HepG2 (cell line): Measurements from ENCODE around the gene LRRC63. TPM values are rescaled to one million over a fixed set of nuclear protein-coding genes. Genes with fewer than 3 reads are reported as not detected.

ENCODE experiments used
- ATAC-seq: fragments of 200-7000 bp; cut with Tn5 transposase; 3 replicates; pipeline ENCODE4 v1.9.1; 2020; ENCODE audit warnings: mild to moderate bottlenecking, moderate library complexity
- BruUV-seq: library from RNA; stranded (reverse); fragments of 400-500 nt; replicated peaks from 2 replicates; lab custom pipeline; 2021; lab: Mats Ljungman, UMichigan
- CTCF ChIA-PET: fragments of 300-600 bp; formaldehyde crosslinking; extraction: SDS; loops from one replicate; lab custom pipeline; 2021; ENCODE audit warnings: low total read pairs, inconsistent platforms, low intra/inter-chr PET ratio; lab: Yijun Ruan, JAX
- POLR2A ChIA-PET: fragments of 350-600 bp; sonication (Branson Sonifier 250); formaldehyde crosslinking; loops from one replicate; lab custom pipeline; 2020; ENCODE audit warnings: antibody characterized with exemption, inconsistent platforms; lab: Yijun Ruan, JAX
- DNase-seq: peaks from one replicate; pipeline ENCODE4 v3.0.0-alpha.2; 2015; ENCODE audit warnings: low spot score
- FAIRE-seq: peaks from 3 replicates; lab custom pipeline; 2011; peaks lifted over from hg19 to GRCh38; lab: Jason Lieb, UNC
- H2AFZ ChIP-seq: one replicate; pipeline ENCODE4 v1.6.1; 2011; ENCODE audit warnings: low read length, inconsistent platforms
- H3K27ac ChIP-seq: fragments of 300-600 bp; 3 replicates; pipeline ENCODE4 v1.8.0; 2011; ENCODE audit warnings: mixed run types, mild to moderate bottlenecking, mixed read lengths, low read length, inconsistent platforms; ENCODE audit not compliant: insufficient read depth; ENCODE audit errors: extremely low read length
- H3K27me3 ChIP-seq, 2 experiments: fragments of 200-600 bp in 1 of 2; 2 replicates in 1 of 2; 3 replicates in 1 of 2; pipeline versions ENCODE4 v1.6.0 to v1.8.0; 2011; ENCODE audit warnings: low read length in 2 of 2, mild to moderate bottlenecking in 2 of 2, moderate library complexity in 2 of 2, inconsistent platforms in 1 of 2; ENCODE audit not compliant: insufficient read depth in 2 of 2, control insufficient read depth in 1 of 2
- H3K36me3 ChIP-seq, 2 experiments: fragments of 200-600 bp in 1 of 2; replicated peaks in 1 of 2; 2 replicates in 1 of 2; 3 replicates in 1 of 2; pipeline versions ENCODE4 v1.5.1 to v1.8.0; 2011; ENCODE audit warnings: low read length in 2 of 2, inconsistent platforms in 1 of 2; ENCODE audit not compliant: insufficient read depth in 2 of 2, control insufficient read depth in 1 of 2
- H3K4me1 ChIP-seq: 2 replicates; pipeline ENCODE4 v1.5.1; 2012; ENCODE audit warnings: low read length, inconsistent platforms; ENCODE audit not compliant: insufficient read depth
- H3K4me2 ChIP-seq: 2 replicates; pipeline ENCODE4 v1.6.0; 2011; ENCODE audit warnings: low read depth, low read length, inconsistent platforms
- H3K4me3 ChIP-seq, 3 experiments: fragments of 200-600 bp in 1 of 3; sonication (generic), shearing (Covaris generic) in 1 of 3; replicated peaks in 1 of 3; 2 replicates each; pipeline ENCODE4 v1.5.1; 2011 to 2016; ENCODE audit warnings: low read length in 3 of 3, inconsistent platforms in 2 of 3, low read depth in 2 of 3, mild to moderate bottlenecking in 2 of 3, control low read depth in 1 of 3, mixed read lengths in 1 of 3; ENCODE audit not compliant: insufficient read depth in 1 of 3
- H3K79me2 ChIP-seq: one replicate; pipeline ENCODE4 v1.6.1; 2011; ENCODE audit warnings: low read length, inconsistent platforms; ENCODE audit not compliant: insufficient read depth
- H3K9ac ChIP-seq: 2 replicates; pipeline ENCODE4 v1.6.0; 2011; ENCODE audit warnings: mild to moderate bottlenecking, low read depth, low read length, inconsistent platforms; ENCODE audit not compliant: insufficient read depth
- H3K9me3 ChIP-seq: 2 replicates; pipeline ENCODE4 v1.5.1; 2012; ENCODE audit warnings: mild to moderate bottlenecking, low read length
- H4K20me1 ChIP-seq: 2 replicates; pipeline ENCODE4 v1.6.0; 2011; ENCODE audit warnings: inconsistent platforms, mild to moderate bottlenecking, low read length, moderate library complexity; ENCODE audit not compliant: insufficient read depth
- CREB1 ChIP-seq, 2 experiments: fragments of 450-650 bp in 1 of 2; IDR thresholded peaks; 2 replicates each; pipeline ENCODE4 v1.6.1; 2016 to 2017; ENCODE audit warnings: control low read depth in 1 of 2, mild to moderate bottlenecking in 1 of 2, missing compliant biosample characterization in 1 of 2, missing genetic modification characterization in 1 of 2
- CREM ChIP-seq, 2 experiments: sonication (generic) in 1 of 2; formaldehyde crosslinking in 1 of 2; IDR thresholded peaks; 2 replicates each; pipeline versions ENCODE4 v1.4.0 to v1.6.1; 2016 to 2020; ENCODE audit warnings: antibody characterized with exemption in 1 of 2, mild to moderate bottlenecking in 1 of 2, missing genetic modification reagents in 1 of 2
- MBNL3 ChIP-seq: fragments of 250-450 bp; sonication (Bioruptor Pico); conservative IDR thresholded peaks from 2 replicates; pipeline ENCODE4 v1.8.0; 2022; ENCODE audit warnings: mild to moderate bottlenecking, inconsistent platforms
- MEF2D ChIP-seq: sonication (generic); formaldehyde crosslinking; IDR thresholded peaks from 2 replicates; pipeline ENCODE4 v1.5.1; 2020; ENCODE audit warnings: mild to moderate bottlenecking, missing genetic modification reagents
- MEIS1 ChIP-seq: sonication (generic); formaldehyde crosslinking; IDR thresholded peaks from 2 replicates; pipeline ENCODE4 v1.9.0; 2021; ENCODE audit warnings: mild to moderate bottlenecking, missing genetic modification reagents, moderate library complexity, borderline replicate concordance
- MIXL1 ChIP-seq: IDR thresholded peaks from 2 replicates; pipeline ENCODE4 v1.6.1; 2016
- MXD4 ChIP-seq: IDR thresholded peaks from 2 replicates; pipeline ENCODE4 v1.6.1; 2016; ENCODE audit warnings: mild to moderate bottlenecking, missing biosample characterization, missing genetic modification reagents
- PAX8 ChIP-seq: sonication (generic); formaldehyde crosslinking; IDR thresholded peaks from 2 replicates; pipeline ENCODE4 v1.8.0; 2022; ENCODE audit warnings: mild to moderate bottlenecking, missing genetic modification reagents, borderline replicate concordance
- SOX5 ChIP-seq: IDR thresholded peaks from 2 replicates; pipeline ENCODE4 v1.6.1; 2016; ENCODE audit warnings: borderline replicate concordance
- TBP ChIP-seq: sonication (generic); formaldehyde crosslinking; IDR thresholded peaks from 2 replicates; pipeline ENCODE4 v1.5.0; 2020; ENCODE audit warnings: missing genetic modification reagents
- ZMAT5 ChIP-seq: sonication (generic); formaldehyde crosslinking; IDR thresholded peaks from 2 replicates; pipeline ENCODE4 v1.5.0; 2020; ENCODE audit warnings: mild to moderate bottlenecking, low read depth, missing genetic modification reagents, borderline replicate concordance
- ZNF567 ChIP-seq: sonication (generic); formaldehyde crosslinking; IDR thresholded peaks from 2 replicates; pipeline ENCODE4 v1.8.1; 2023; ENCODE audit warnings: mild to moderate bottlenecking, missing genetic modification reagents, borderline replicate concordance
- ZNF75D ChIP-seq: sonication (generic); formaldehyde crosslinking; IDR thresholded peaks from 2 replicates; pipeline ENCODE4 v1.8.1; 2023; ENCODE audit warnings: missing genetic modification reagents, mild to moderate bottlenecking, borderline replicate concordance
- WGBS: methylation state at CpG from one replicate; pipeline ENCODE4 v1.1.6; 2017; ENCODE audit warnings: low lambda C conversion rate; 5-methylcytosine and 5-hydroxymethylcytosine counted together
- in situ Hi-C: cut with HindIII; loops from 2 replicates; pipeline ENCODE4 v1.10.0; 2017; ENCODE audit warnings: low pct_unique_long_range_greater_than_20kb; ENCODE audit not compliant: extremely low pct_ligation_motif_present
- intact Hi-C: fragments of 100-400 bp; cut with micrococcal nuclease; formaldehyde crosslinking; loops from one replicate; pipeline ENCODE4 v1.10.0; 2022; ENCODE audit not compliant: unreplicated experiment
- polyA plus RNA-seq, 8 experiments: library from polyadenylated mRNA; depleted of rRNA in 3 of 8; stranded (reverse) in 7 of 8; unstranded in 1 of 8; fragments of >200 nt; fragmentation: Illumina TruSeq in 4 of 8; extraction: Trizol in 4 of 8; gene quantifications; 2 replicates each; pipeline versions ENCODE4 v1.2.1 to v1.2.3, GENCODE V29; 2011 to 2016; ENCODE audit warnings: low read depth in 4 of 8, missing spikeins in 1 of 8, mixed read lengths in 1 of 8; ENCODE audit not compliant: insufficient read depth in 1 of 8
- total RNA-seq, 5 experiments: library from RNA; depleted of rRNA; stranded (reverse); fragments of >200 nt; fragmentation: Illumina TruSeq; extraction: Trizol; gene quantifications; 2 replicates each; pipeline ENCODE4 v1.2.3, GENCODE V29; 2016; ENCODE audit warnings: low read depth in 1 of 5

The LRRC63 gene
- total and polyA plus RNA-seq, 2 of the 13 experiments (the other 11 are each of a cell fraction or from before 2014, with no cell fraction given): not detected

- FAIRE-seq (no peak), ATAC-seq (no peak), DNase-seq (no peak)
- Histone ChIP-seq H3K9ac (no peak overlapping the region), H4K20me1 (no peaks in the 10 kb centered on the region), H2AFZ (no peak overlapping the region), H3K79me2 (no peaks in the 10 kb centered on the region), H3K27me3 (no peaks in the 10 kb centered on the region; a peak in 1 of 5 replicates), H3K4me3 (no peak overlapping the region), H3K36me3 (no peaks in the 10 kb centered on the region), H3K27ac (no peak overlapping the region), H3K9me3 (no peaks in the 10 kb centered on the region), H3K4me2 (no peak overlapping the region), H3K4me1 (no peaks in the 10 kb centered on the region)
- ChIA-PET CTCF (no interaction called here), POLR2A (no interaction called here)
- BruUV-seq: no TSS peak
- WGBS: 54% methylated on average over 3 of the region's 3 CpGs
- in situ Hi-C loops: no loop called here
- intact Hi-C loops: no loop called here
- TF ChIP-seq MEIS1 (no peak), CREB1 (IDR thresholded peaks at IDR 0.05) (no peak), CREB1 (CRISPR knock-in tag; IDR thresholded peaks at IDR 0.05) (no peak), ZNF75D (CRISPR knock-in tag) (no peak), ZMAT5 (CRISPR knock-in tag) (no peak), MXD4 (CRISPR knock-in tag) (no peak), CREM (IDR thresholded peaks at IDR 0.05) (no peak), CREM (CRISPR knock-in tag; IDR thresholded peaks at IDR 0.05) (no peak), SOX5 (CRISPR knock-in tag) (no peak), MEF2D (CRISPR knock-in tag) (no peak), TBP (no peak), ZNF567 (CRISPR knock-in tag) (no peak), PAX8 (CRISPR knock-in tag) (no peak), MIXL1 (CRISPR knock-in tag) (no peak), MBNL3 (CRISPR knock-in tag) (no peak)
Measured at GRCh38 chr13:46296115-46296822, 84.5 kb downstream of the LRRC63 start.
